K562 (cell line): Measurements from ENCODE around the gene PODXL. TPM values are rescaled to one million over a fixed set of nuclear protein-coding genes. Genes with fewer than 3 reads are reported as not detected.

ENCODE experiments used
- ATAC-seq: fragments of 200-7000 bp; cut with Tn5 transposase; 3 replicates; pipeline ENCODE4 v1.9.1; 2020; ENCODE audit warnings: moderate library complexity
- BruUV-seq: library from RNA; stranded (reverse); fragments of 400-500 nt; replicated peaks from 2 replicates; lab custom pipeline; 2021; lab: Mats Ljungman, UMichigan
- CTCF ChIA-PET: fragments of 300-600 bp; formaldehyde crosslinking; extraction: SDS; loops from one replicate; lab custom pipeline; 2021; ENCODE audit warnings: low intra/inter-chr PET ratio; lab: Yijun Ruan, JAX
- POLR2A ChIA-PET: fragments of 300-600, 350-650 bp; sonication (Branson Sonifier 250); formaldehyde crosslinking; extraction: SDS; loops from one replicate; lab custom pipeline; 2021; ENCODE audit warnings: antibody characterized with exemption, inconsistent platforms; lab: Yijun Ruan, JAX
- DNase-seq, 4 experiments: peaks; one replicate each; pipeline versions ENCODE4 v3.0.0 to v3.0.0-alpha.2; 2011 to 2018; ENCODE audit warnings: low spot score in 3 of 4, mixed read lengths in 3 of 4; ENCODE audit errors: extremely low read depth in 1 of 4
- FAIRE-seq: peaks from 2 replicates; lab custom pipeline; 2011; peaks lifted over from hg19 to GRCh38; lab: Jason Lieb, UNC
- H2AFZ ChIP-seq: 2 replicates; pipeline ENCODE4 v1.6.0; 2011; ENCODE audit warnings: low read depth, low read length, control low read depth, inconsistent platforms
- H3K27ac ChIP-seq: fragments of 200-600 bp; 3 replicates; pipeline ENCODE4 v1.8.0; 2011; ENCODE audit warnings: low read depth, mild to moderate bottlenecking, control low read depth, inconsistent platforms, low read length, moderate library complexity, mixed read lengths; ENCODE audit errors: extremely low read depth
- H3K27me3 ChIP-seq, 2 experiments: fragments of 300-600 bp in 1 of 2; 2 replicates in 1 of 2; 3 replicates in 1 of 2; pipeline versions ENCODE4 v1.6.0 to v1.8.0; 2011; ENCODE audit warnings: inconsistent platforms in 2 of 2, low read length in 2 of 2, mild to moderate bottlenecking in 1 of 2, mixed read lengths in 1 of 2, moderate library complexity in 1 of 2; ENCODE audit not compliant: control insufficient read depth in 2 of 2, insufficient read depth in 2 of 2
- H3K36me3 ChIP-seq: fragments of 300-600 bp; 3 replicates; pipeline ENCODE4 v1.8.0; 2011; ENCODE audit warnings: mild to moderate bottlenecking, low read length, inconsistent platforms; ENCODE audit not compliant: control insufficient read depth, insufficient read depth
- H3K4me1 ChIP-seq, 2 experiments: fragments of 200-600 bp in 1 of 2; replicated peaks in 1 of 2; 2 replicates in 1 of 2; 3 replicates in 1 of 2; pipeline versions ENCODE4 v1.5.1 to v1.8.0; 2011; ENCODE audit warnings: inconsistent platforms in 2 of 2, low read length in 2 of 2, mild to moderate bottlenecking in 1 of 2, mixed read lengths in 1 of 2, moderate library complexity in 1 of 2; ENCODE audit not compliant: control insufficient read depth in 2 of 2, insufficient read depth in 2 of 2
- H3K4me2 ChIP-seq: 2 replicates; pipeline ENCODE4 v1.6.1; 2011; ENCODE audit warnings: low read length, control low read depth, inconsistent platforms, mixed read lengths; ENCODE audit not compliant: insufficient read depth
- H3K4me3 ChIP-seq: fragments of 200-600 bp; sonication (generic), shearing (Covaris generic); 2 replicates; pipeline ENCODE4 v1.5.1; 2016; ENCODE audit warnings: control low read depth, inconsistent platforms
- H3K79me2 ChIP-seq: fragments of 200-600 bp; 3 replicates; pipeline ENCODE4 v1.8.0; 2011; ENCODE audit warnings: low read length, inconsistent platforms; ENCODE audit not compliant: control insufficient read depth, insufficient read depth
- H3K9ac ChIP-seq, 2 experiments: 2 replicates each; pipeline versions ENCODE4 v1.6.0 to v1.6.1; 2011; ENCODE audit warnings: low read depth in 2 of 2, low read length in 2 of 2, control low read depth in 1 of 2, inconsistent platforms in 1 of 2, mild to moderate bottlenecking in 1 of 2, mixed read lengths in 1 of 2; ENCODE audit not compliant: insufficient read depth in 1 of 2
- H3K9me1 ChIP-seq: one replicate; pipeline ENCODE4 v1.6.0; 2011; ENCODE audit warnings: inconsistent platforms, mild to moderate bottlenecking, low read length, moderate library complexity; ENCODE audit not compliant: control insufficient read depth, insufficient read depth
- H3K9me3 ChIP-seq: replicated peaks from 2 replicates; pipeline ENCODE4 v1.5.1; 2011; ENCODE audit warnings: low read depth, low read length, inconsistent platforms; ENCODE audit not compliant: control insufficient read depth, insufficient read depth
- H4K20me1 ChIP-seq: replicated peaks from 2 replicates; pipeline ENCODE4 v1.6.1; 2011; ENCODE audit warnings: low read length, inconsistent platforms, mixed read lengths; ENCODE audit not compliant: control insufficient read depth, insufficient read depth
- ASH1L ChIP-seq: fragments of 450-650 bp; IDR thresholded peaks from 2 replicates; pipeline ENCODE4 v1.6.1; 2018; ENCODE audit warnings: borderline replicate concordance, mild to moderate bottlenecking, low read depth; ENCODE audit not compliant: partially characterized antibody
- CEBPG ChIP-seq, 3 experiments: fragments of 200-800 bp in 1 of 3; sonication (Bioruptor generic) in 1 of 3; sonication (generic) in 1 of 3; formaldehyde crosslinking in 1 of 3; IDR thresholded peaks in 2 of 3; conservative IDR thresholded peaks in 1 of 3; 2 replicates each; pipeline versions ENCODE4 v1.6.1 to v1.8.0; 2016 to 2022; ENCODE audit warnings: missing compliant biosample characterization in 2 of 3, missing genetic modification characterization in 2 of 3, mild to moderate bottlenecking in 1 of 3, missing genetic modification reagents in 1 of 3
- KAT2B ChIP-seq: IDR thresholded peaks from one replicate; pipeline ENCODE4 v1.6.1; 2012; ENCODE audit warnings: low read depth, mild to moderate bottlenecking, control low read depth, inconsistent platforms, low read length, moderate library complexity
- KLF1 ChIP-seq: fragments of 450-650 bp; IDR thresholded peaks from 2 replicates; pipeline ENCODE4 v1.6.1; 2016; ENCODE audit warnings: missing genetic modification characterization, missing compliant biosample characterization
- NFYB ChIP-seq: IDR thresholded peaks from 2 replicates; pipeline ENCODE4 v1.6.1; 2011; ENCODE audit warnings: mild to moderate bottlenecking, moderate library complexity; ENCODE audit not compliant: insufficient read length; ENCODE audit errors: extremely low read depth
- PHTF2 ChIP-seq: fragments of 250-450 bp; sonication (Bioruptor Pico); IDR thresholded peaks from 2 replicates; pipeline ENCODE4 v1.5.0; 2021; ENCODE audit warnings: mild to moderate bottlenecking
- U2AF1 ChIP-seq: fragments of 200-400 bp; formaldehyde crosslinking; optimal IDR thresholded peaks from 2 replicates; pipeline ENCODE3; 2017; ENCODE audit warnings: mild to moderate bottlenecking, low read depth, low read length, moderate library complexity
- ZNF175 ChIP-seq: fragments of 200-800 bp; sonication (Bioruptor generic); IDR thresholded peaks from 2 replicates; pipeline ENCODE4 v1.6.1; 2016; ENCODE audit warnings: low read depth, mild to moderate bottlenecking, missing genetic modification characterization, missing compliant biosample characterization
- ZNF431 ChIP-seq: sonication (generic); formaldehyde crosslinking; IDR thresholded peaks from 2 replicates; pipeline ENCODE4 v1.8.0; 2022; ENCODE audit warnings: mild to moderate bottlenecking, missing genetic modification reagents
- WGBS: fragments of 100-300 bp; shearing (Covaris generic); methylation state at CpG from one replicate; pipeline ENCODE4 v1.1.6; 2016; ENCODE audit warnings: low coverage, mixed read lengths; ENCODE audit not compliant: insufficient coverage; ENCODE audit errors: missing lambda C conversion rate; 5-methylcytosine and 5-hydroxymethylcytosine counted together
- in situ Hi-C: fragments of 300-500 bp; cut with MboI; formaldehyde crosslinking; loops from 4 replicates; pipeline ENCODE4 v1.15.0; 2018; ENCODE audit warnings: inconsistent platforms, mixed read lengths
- intact Hi-C: fragments of 100-400 bp; cut with micrococcal nuclease; formaldehyde crosslinking; loops from 2 replicates; pipeline ENCODE4 v1.14.2; 2022
- polyA plus RNA-seq, 8 experiments: library from polyadenylated mRNA; depleted of rRNA in 4 of 8; stranded (reverse) in 5 of 8; unstranded in 3 of 8; fragments of >200 nt; fragmentation: Nextera tagmentation in 2 of 8; fragmentation: Illumina TruSeq in 1 of 8; extraction: Ambion mirVana in 2 of 8; extraction: Trizol in 1 of 8; gene quantifications; 2 replicates each; pipeline versions ENCODE4 v1.2.1 to v1.2.3, GENCODE V29; 2011 to 2014; ENCODE audit warnings: inconsistent platforms in 1 of 8, missing spikeins in 1 of 8
- total RNA-seq, 7 experiments: library from RNA; depleted of rRNA in 6 of 7; stranded (reverse); fragments of >200 nt in 6 of 7; fragmentation: Illumina TruSeq in 2 of 7; extraction: Trizol in 2 of 7; gene quantifications; 2 replicates each; pipeline versions ENCODE4 v1.2.1 to v1.2.3, GENCODE V29; 2011 to 2021; ENCODE audit warnings: low replicate concordance in 1 of 7
- TF ChIP-seq, protein P1 (sequence below): fragments of 250-450 bp; sonication (Bioruptor Pico); IDR thresholded peaks from 2 replicates; pipeline ENCODE4 v1.4.0; 2020; ENCODE audit warnings: mild to moderate bottlenecking, moderate library complexity, borderline replicate concordance

Gene PODXL
- total and polyA plus RNA-seq, 9 of the 15 experiments (the other 6 are each of a cell fraction or from before 2014, with no cell fraction given) = 0.01 to 0.73 (median 0.07) TPM

DNA sequence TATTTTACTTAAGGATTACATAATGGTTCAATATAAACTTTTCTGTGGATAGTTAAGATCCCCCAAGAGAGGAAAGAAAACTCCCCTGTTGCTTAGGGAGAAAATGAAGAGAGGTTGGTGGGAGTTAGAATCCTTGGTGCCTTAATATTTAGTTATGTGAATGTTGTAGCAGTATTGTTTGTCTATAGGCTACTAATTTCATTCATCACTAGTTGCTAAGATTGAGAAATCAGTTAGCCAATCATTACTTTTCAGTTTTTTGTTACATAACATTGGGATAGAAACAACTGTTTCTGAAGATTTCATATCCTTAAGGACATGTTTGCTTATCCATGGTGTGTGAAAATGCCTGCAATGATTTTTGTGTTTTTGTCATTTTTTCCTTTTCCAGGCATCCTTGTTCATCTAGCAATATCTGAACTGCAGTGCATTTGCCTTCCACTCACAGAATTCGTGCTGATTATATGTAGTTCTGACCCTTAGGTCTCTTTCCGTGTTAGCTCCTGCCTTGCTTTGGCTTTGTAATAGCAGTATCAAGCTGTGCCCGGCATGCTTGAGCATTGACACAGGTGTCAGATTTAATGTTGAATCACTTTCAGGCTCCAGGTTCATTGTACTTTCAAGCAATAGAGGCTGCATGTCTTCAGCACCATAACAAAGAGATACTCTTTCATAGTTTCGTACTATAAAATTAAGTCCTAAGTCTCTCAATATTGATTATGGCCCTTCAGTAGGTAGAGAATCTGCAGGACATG, 85.0 kb downstream of the PODXL start:
- H3K27me3 ChIP-seq = no peaks in the 10 kb centered on the region
- intact Hi-C loops = no loop called here
- no TSS peak for BruUV-seq
- no peak overlapping the region for H2AFZ ChIP-seq
- ATAC-seq (no peak), FAIRE-seq (no peak), DNase-seq (no peak)
- TF ChIP-seq ASH1L (no peak), CEBPG (CRISPR knock-in tag; IDR thresholded peaks at IDR 0.05) (no peak), CEBPG (tag; conservative IDR thresholded peaks at IDR 0.05 in 1 of 2, IDR thresholded peaks at IDR 0.05 in 1 of 2) (peak in 1 of 2 experiments; percentile 42; a peak in 1 of 4 replicates), U2AF1 (no peak)
- in situ Hi-C loops = no loop called here
- H3K36me3 ChIP-seq = peaks cover 65% of the 10 kb centered on the region
- no peaks in the 10 kb centered on the region for H3K9me1 ChIP-seq
- H3K4me2 ChIP-seq = no peak overlapping the region
- ChIA-PET CTCF (no interaction called here), POLR2A (no interaction called here)
- 91% methylated on average over 4 of the region's 4 CpGs for WGBS
- H3K4me1 ChIP-seq = no peaks in the 10 kb centered on the region
- no peak overlapping the region for H3K4me3 ChIP-seq
- no peak overlapping the region for H3K27ac ChIP-seq
- no peaks in the 10 kb centered on the region for H3K79me2 ChIP-seq
- H3K9ac ChIP-seq = no peak overlapping the region
- no peaks in the 10 kb centered on the region for H4K20me1 ChIP-seq
- no peaks in the 10 kb centered on the region for H3K9me3 ChIP-seq

DNA sequence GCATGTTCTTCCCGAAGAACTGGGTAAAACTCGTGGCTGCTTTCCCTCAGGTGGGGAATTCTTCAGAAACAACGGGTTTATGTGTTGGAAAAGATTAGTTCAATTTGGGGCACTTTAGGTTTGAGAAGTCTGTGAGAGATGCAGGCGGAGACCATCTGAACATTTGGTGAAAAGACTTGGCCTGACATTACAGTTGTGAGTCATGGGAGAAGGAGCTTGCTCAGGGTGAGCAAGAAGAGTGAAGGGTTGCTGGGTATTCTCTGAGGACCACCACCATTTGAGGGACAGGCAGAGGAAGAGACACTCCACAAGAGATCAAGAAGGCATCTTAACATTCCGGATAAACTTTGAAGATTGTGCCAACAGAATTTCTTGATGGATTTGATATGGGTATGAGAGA, 88.6 kb downstream of the PODXL start:
- H3K4me3 ChIP-seq = no peak overlapping the region
- in situ Hi-C loops (no loop called here), intact Hi-C loops (no loop called here)
- ATAC-seq = no peak
- H3K4me2 ChIP-seq = no peak overlapping the region
- no peaks in the 10 kb centered on the region for H4K20me1 ChIP-seq
- no peak overlapping the region for H3K9ac ChIP-seq
- H2AFZ ChIP-seq = no peak overlapping the region
- POLR2A ChIA-PET = no interaction called here
- no peaks in the 10 kb centered on the region for H3K9me3 ChIP-seq
- WGBS = 94% methylated on average over 5 of the region's 5 CpGs
- no peaks in the 10 kb centered on the region for H3K9me1 ChIP-seq
- no peaks in the 10 kb centered on the region for H3K79me2 ChIP-seq
- DNase-seq = no peak
- no peaks in the 10 kb centered on the region for H3K4me1 ChIP-seq
- no TSS peak for BruUV-seq
- CTCF ChIA-PET = no interaction called here
- H3K27ac ChIP-seq = no peak overlapping the region
- no peak for FAIRE-seq
- H3K27me3 ChIP-seq = no peaks in the 10 kb centered on the region
- H3K36me3 ChIP-seq = peaks cover 89% of the 10 kb centered on the region
- TF ChIP-seq KLF1 (tag) = no peak
- TF ChIP-seq, protein P1, sequence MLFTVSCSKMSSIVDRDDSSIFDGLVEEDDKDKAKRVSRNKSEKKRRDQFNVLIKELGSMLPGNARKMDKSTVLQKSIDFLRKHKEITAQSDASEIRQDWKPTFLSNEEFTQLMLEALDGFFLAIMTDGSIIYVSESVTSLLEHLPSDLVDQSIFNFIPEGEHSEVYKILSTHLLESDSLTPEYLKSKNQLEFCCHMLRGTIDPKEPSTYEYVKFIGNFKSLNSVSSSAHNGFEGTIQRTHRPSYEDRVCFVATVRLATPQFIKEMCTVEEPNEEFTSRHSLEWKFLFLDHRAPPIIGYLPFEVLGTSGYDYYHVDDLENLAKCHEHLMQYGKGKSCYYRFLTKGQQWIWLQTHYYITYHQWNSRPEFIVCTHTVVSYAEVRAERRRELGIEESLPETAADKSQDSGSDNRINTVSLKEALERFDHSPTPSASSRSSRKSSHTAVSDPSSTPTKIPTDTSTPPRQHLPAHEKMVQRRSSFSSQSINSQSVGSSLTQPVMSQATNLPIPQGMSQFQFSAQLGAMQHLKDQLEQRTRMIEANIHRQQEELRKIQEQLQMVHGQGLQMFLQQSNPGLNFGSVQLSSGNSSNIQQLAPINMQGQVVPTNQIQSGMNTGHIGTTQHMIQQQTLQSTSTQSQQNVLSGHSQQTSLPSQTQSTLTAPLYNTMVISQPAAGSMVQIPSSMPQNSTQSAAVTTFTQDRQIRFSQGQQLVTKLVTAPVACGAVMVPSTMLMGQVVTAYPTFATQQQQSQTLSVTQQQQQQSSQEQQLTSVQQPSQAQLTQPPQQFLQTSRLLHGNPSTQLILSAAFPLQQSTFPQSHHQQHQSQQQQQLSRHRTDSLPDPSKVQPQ (CRISPR knock-in tag) = no peak
- TF ChIP-seq ZNF175 (CRISPR knock-in tag) = no peak
- TF ChIP-seq ZNF431 (CRISPR knock-in tag) = no peak
- no peak for TF ChIP-seq PHTF2 (CRISPR knock-in tag)
- TF ChIP-seq NFYB = no peak
- TF ChIP-seq KAT2B = no peak
